Ovary (tissue), 3 donors: Measurements from ENCODE around the gene KDM4C.

ENCODE experiments used
- EP300 ChIP-seq: sonication (generic); formaldehyde crosslinking; IDR thresholded peaks from one replicate; pipeline ENCODE4 v1.6.1; 2017; ENCODE audit warnings: antibody characterized with exemption
- POLR2A ChIP-seq: fragments of 450-650 bp; IDR thresholded peaks from one replicate; pipeline ENCODE4 v1.6.1; 2017; ENCODE audit warnings: antibody characterized with exemption, mild to moderate bottlenecking, moderate library complexity
- TF ChIP-seq, protein P1 (sequence below), 3 donors: fragments of 450-650 bp in 2 of 3; fragments of 200-600 bp in 1 of 3; IDR thresholded peaks; one replicate each; pipeline versions ENCODE4 v1.5.1 to v1.8.0; 2016 to 2022; ENCODE audit warnings: antibody characterized with exemption in 3 of 3, mild to moderate bottlenecking in 1 of 3
- donor health status: DM: no; HTN: no; CAD: no.

DNA sequence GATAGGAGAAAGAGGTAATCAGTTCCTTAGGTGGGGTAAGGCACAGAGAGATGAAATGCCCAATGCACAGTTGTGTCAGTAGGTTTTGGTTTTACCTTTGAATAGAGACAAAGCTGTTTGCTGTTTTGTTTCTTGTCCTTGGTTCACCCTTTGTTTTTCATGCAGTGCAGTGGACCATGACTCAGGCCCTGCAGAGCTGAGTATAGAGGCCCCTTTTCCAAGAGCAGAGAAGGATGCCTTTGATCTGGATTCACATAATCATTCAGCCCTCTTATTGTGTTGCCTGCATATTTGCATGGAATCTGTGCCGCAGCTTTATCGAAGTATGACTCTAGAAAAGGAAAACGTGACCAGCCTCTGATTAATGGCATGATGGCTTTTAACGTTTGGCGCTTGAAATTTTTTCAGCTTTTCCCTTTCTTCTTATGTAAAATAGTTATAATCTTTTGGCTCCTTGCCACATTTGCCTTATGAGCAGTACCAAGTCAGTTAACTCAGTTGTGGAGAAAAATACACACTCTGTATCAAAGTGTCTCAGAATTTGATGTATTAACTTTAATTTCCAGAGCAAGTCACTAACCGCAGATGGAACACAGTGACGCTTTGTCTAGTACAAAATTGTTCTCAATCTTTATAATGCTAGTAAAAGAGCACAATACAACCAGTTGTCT lies 197.6 kb downstream of the KDM4C start:
- TF ChIP-seq, protein P1, sequence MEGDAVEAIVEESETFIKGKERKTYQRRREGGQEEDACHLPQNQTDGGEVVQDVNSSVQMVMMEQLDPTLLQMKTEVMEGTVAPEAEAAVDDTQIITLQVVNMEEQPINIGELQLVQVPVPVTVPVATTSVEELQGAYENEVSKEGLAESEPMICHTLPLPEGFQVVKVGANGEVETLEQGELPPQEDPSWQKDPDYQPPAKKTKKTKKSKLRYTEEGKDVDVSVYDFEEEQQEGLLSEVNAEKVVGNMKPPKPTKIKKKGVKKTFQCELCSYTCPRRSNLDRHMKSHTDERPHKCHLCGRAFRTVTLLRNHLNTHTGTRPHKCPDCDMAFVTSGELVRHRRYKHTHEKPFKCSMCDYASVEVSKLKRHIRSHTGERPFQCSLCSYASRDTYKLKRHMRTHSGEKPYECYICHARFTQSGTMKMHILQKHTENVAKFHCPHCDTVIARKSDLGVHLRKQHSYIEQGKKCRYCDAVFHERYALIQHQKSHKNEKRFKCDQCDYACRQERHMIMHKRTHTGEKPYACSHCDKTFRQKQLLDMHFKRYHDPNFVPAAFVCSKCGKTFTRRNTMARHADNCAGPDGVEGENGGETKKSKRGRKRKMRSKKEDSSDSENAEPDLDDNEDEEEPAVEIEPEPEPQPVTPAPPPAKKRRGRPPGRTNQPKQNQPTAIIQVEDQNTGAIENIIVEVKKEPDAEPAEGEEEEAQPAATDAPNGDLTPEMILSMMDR (IDR thresholded peaks at IDR 0.05), result no peak
- TF ChIP-seq POLR2A (no peak), EP300 (no peak)
